Umbilical cord (tissue), 2 donors: ENCODE results near the gene HOXC11. TPM values are rescaled to one million over a fixed set of nuclear protein-coding genes. Genes with fewer than 3 reads are reported as not detected.

Source experiments
- DNase-seq: peaks from one replicate; pipeline ENCODE4 v3.0.0-alpha.2; 2015; ENCODE audit warnings: low spot score
- total RNA-seq: library from RNA; depleted of rRNA; stranded (reverse); fragments of >200 nt; gene quantifications from one replicate; pipeline ENCODE4 v1.2.3, GENCODE V29; 2014; ENCODE audit warnings: low replicate concordance; ENCODE audit not compliant: insufficient read depth

The HOXC11 gene
- total RNA-seq, 1 donor from 2014 or later = 7.7 TPM

GRCh38 chr12:54009171-54010052 is 36.5 kb downstream of the HOXC11 start:
- DNase-seq = no peak

DNA sequence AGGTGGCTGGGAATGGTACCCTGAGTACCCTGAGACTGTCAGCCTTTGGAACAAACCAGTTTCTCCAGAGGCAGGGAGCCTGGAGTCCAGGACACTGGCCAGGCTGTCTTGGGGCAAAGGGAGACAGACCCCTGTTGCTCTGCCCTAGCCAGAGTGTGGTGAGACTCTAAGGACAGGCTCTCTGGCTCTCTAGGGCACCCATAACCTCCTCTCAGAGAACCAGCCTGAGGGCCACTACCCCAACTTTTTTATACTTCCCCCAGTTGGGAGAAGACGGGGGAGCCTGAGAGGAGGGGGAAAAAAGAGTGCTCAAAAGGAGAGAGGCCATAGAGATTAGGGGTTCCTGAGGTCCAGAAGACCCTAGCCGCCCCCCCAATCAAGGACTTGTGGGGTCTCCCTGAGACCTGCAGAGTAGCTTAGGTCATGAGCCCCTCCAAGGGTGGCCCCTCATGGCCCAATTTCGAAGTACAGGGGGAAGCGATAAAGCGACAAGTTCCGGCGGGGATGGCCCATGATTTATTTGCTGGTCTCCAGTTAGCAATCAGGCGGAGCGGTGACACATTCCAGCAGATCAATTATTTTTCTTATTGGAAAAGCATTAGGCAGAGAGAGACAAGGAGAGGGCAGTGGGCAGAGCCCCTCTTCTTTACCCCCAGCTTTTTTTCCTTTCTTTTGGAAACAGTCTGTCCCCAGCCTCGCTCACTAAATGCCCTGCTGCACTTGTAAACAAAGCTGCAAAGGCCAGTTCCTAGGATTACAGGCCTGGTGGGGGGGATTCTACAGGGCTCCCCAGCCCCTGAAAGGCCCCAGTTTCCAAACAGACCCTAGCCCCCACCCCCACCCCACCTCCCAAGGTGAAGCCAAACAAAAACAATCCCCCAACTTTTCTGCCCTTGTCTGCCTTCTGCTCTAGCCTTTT is 37.4 kb downstream of the HOXC11 start:
- no peak for DNase-seq

GRCh38 chr12:54010972-54011664 is 38.2 kb downstream of the HOXC11 start:
- no peak for DNase-seq

GRCh38 chr12:54011665-54012532 is 39.0 kb downstream of the HOXC11 start:
- no peak for DNase-seq

- no peak for DNase-seq
These were observed 39.9 kb downstream of the HOXC11 start for GRCh38 chr12:54012631-54013409.

GRCh38 chr12:54014377-54015017 is 41.6 kb downstream of the HOXC11 start:
- DNase-seq = no peak

DNA sequence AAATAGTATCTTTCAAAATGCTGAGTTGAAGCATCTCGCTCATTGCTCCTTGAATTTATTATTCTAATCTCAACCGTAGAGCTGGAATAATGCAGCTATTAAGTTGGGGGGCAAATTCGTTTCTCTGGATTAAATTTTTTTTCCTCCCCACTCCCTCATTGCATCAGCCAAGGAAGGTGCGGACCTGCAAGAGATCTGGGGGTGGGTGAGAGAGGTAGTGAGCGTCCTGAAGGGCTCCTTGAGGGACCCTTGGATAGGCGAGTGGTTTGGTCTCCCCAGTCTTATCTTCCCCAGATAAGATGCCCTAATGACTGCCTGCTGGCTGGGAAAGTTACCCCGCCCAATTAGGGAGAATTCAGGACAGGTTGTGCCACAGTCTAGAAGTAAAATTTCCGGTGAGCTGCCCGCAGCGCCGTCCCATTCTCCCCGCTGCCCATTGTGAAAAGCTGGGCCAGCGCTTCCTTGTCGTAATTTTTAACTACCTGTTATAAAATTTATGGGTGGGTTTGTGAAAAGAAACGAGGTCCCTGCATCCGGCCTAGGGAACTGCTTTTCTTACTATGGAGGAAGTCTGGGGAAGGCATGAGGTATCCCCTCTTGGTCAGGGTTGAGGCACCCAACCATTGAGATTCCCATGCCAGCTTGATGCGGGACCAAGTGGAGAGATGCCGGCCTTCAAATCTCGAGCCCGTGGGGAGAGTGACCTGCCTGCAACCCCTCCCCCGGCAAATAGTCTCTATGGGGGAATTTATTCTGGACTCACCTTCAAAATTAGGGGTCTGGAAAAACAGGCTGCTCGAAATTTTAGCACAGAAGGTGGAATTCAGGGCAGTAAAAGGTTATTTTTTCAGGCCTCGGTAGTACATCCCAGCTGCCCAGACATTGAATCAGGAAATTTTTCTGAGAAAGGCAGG is 42.3 kb downstream of the HOXC11 start:
- DNase-seq = no peak

DNA sequence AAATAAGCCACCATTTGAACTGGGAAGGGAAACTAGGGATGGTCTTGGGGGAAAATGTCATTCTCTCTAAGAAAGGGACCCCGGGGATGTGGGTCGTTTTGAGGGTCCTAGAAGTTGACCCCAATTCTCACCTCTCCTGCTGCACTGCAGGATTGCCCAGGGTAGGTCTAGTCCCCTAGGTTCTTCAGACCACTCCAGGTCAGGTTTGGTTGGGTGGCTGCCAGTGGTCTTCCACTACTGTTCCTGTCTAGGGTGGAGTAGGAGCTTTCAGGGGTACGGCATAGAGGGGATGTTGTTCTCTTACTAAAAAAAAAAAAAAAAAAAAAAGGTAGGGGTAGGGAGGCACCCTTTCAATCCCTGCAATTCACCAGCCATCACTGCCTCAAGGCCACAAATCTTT is 43.1 kb downstream of the HOXC11 start:
- no peak for DNase-seq

GRCh38 chr12:54016478-54016964 is 43.6 kb downstream of the HOXC11 start:
- peak; percentile 94 for DNase-seq

GRCh38 chr12:54017027-54017788 is 44.3 kb downstream of the HOXC11 start:
- peak; percentile 73 for DNase-seq

DNA sequence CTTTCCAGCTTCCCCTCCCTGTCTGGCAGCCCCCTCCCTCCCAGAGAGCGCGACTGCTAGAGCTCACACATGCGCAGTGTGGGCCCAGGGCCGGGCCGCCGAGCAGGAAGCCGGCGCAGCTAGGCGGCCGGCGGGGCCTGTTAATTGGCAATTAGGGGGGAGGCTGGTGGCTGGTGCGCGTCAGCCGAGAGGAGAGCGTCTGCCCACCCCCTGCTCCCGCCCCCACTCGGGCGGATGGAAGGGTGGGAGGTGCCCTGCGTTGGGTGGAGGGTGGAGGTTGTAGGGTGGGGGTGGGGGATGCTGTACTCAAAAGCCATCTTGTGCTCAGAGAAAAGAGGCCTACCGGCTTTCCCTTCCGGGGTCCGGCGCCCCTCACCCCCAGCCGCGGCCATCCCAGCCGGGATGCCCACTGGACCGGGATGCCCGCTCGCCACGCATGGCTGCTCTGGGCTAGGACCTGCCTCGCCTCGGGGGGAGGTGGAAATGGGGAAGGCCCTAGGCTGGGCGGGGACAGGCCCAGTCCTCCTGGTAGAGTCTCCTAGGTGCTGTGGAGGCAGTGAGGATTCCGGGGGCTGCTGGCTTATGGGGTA is 45.0 kb downstream of the HOXC11 start:
- peak; percentile 97 for DNase-seq

- peak; percentile 64 for DNase-seq
These were observed 45.6 kb downstream of the HOXC11 start for GRCh38 chr12:54018468-54018984.

GRCh38 chr12:54019091-54019811 is 46.3 kb downstream of the HOXC11 start:
- DNase-seq = no peak

DNA sequence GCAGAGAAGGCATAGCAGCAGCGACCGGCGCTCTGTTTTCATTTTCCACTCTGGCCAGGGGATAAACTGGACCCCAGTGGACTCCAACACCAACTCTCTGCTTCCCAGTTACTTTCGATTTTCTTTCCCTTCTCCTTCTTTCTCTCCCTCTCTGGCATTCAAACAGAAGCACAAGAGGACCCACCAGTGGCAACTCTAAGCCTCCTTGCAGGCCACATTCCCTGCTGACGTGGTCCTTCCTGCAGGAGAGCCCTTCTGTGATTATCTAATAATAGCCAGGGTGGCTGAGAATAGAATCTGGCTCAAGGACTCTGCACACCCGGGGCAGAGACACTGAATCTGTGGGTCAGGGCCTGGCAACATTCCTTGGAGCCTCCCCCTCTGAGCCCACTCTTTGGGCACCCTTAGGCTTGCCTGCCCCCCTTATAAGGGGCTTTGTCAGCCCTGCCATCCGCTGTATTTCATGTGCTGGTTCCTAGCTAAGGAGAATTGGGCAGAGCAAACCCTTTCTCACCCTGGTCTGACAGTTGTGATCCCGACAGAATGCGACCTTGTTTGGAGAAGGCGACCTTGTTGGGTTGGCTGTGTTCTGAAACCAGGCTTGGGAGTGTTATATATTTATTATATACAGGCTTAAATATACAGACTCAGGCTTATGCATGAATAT is 47.1 kb downstream of the HOXC11 start:
- peak; percentile 67 for DNase-seq

DNA sequence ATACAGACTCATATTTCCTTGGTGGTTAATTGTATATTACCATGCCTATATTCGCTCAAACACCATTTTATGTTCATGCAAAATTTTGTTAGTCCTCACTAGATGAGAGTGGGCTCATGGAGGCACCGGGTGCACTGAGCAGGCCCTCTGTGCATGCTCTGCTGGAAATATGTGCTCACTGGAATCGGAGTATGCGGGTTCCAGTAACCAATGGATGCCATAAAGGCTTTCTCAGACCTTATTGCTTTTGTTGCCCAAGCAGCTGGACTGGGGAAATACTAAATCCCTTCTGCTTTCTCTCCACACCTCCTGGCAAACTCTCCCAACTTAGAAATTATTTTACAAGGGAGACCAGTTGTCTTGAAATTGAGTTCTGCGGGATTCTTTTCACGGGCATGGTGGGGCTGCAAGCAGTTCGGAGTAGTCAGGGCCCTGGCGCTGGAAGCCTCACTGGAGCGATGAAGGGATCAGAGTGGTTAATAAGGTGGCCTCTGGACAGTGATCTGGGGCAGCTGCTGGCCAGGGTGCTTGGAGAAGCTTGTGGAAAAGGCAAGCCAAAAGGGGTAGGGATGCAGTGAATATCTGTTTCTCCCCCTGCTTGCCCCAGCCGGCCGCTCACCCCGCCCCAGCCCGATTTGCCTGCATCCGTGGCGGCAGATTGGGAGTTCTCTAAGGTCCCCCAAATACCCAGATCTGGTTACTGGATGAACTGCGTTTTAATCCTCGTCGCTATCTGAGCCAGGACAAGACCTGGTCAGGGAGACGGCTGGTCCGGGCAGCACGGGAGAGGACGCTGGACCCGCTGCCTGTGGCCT is 47.9 kb downstream of the HOXC11 start:
- no peak for DNase-seq
